Common myeloid progenitor, CD34-positive (primary cell): ENCODE results near the gene CDH22.

Experiments
- CTCF ChIA-PET: fragments of 350-600 bp; sonication (Branson Sonifier 250); formaldehyde crosslinking; loops from one replicate; lab custom pipeline; 2021; ENCODE audit warnings: antibody characterized with exemption; lab: Charles Lee
- POLR2A ChIA-PET: fragments of 350-600 bp; sonication (Branson Sonifier 250); formaldehyde crosslinking; loops from one replicate; lab custom pipeline; 2021; ENCODE audit warnings: antibody characterized with exemption; lab: Charles Lee
- DNase-seq, 3 donors: peaks; one replicate each; pipeline versions ENCODE4 v3.0.0 to v3.0.0-alpha.2; 2013
- H3K27ac ChIP-seq, 2 experiments: 1 replicate in 1 of 2; 2 replicates in 1 of 2; pipeline ENCODE4 v1.7.0; 2013; ENCODE audit warnings: inconsistent platforms in 2 of 2, low read length in 2 of 2, mild to moderate bottlenecking in 2 of 2, low read depth in 1 of 2, moderate library complexity in 1 of 2; ENCODE audit not compliant: severe bottlenecking in 2 of 2, insufficient read depth in 1 of 2, poor library complexity in 1 of 2
- H3K27me3 ChIP-seq, 5 experiments: replicated peaks in 2 of 5; 1 replicate in 3 of 5; 2 replicates in 2 of 5; pipeline versions ENCODE4 v1.6.1 to v1.7.0; 2013; ENCODE audit warnings: low read length in 4 of 5, mild to moderate bottlenecking in 2 of 5, moderate library complexity in 2 of 5, inconsistent platforms in 1 of 5; ENCODE audit not compliant: insufficient read depth in 5 of 5, control insufficient read depth in 4 of 5
- H3K36me3 ChIP-seq, 4 experiments: 1 replicate in 2 of 4; 2 replicates in 2 of 4; pipeline versions ENCODE4 v1.6.1 to v1.7.0; 2013; ENCODE audit warnings: low read length in 3 of 4, control low read depth in 1 of 4, mild to moderate bottlenecking in 1 of 4; ENCODE audit not compliant: control insufficient read depth in 4 of 4, insufficient read depth in 4 of 4
- H3K4me1 ChIP-seq, 4 experiments: 1 replicate in 3 of 4; 2 replicates in 1 of 4; pipeline versions ENCODE4 v1.6.1 to v1.7.1; 2013; ENCODE audit warnings: low read length in 3 of 4, mild to moderate bottlenecking in 3 of 4, control low read depth in 1 of 4, inconsistent platforms in 1 of 4, moderate library complexity in 1 of 4; ENCODE audit not compliant: control insufficient read depth in 4 of 4, insufficient read depth in 4 of 4; ENCODE audit errors: control extremely low read depth in 1 of 4
- H3K4me3 ChIP-seq, 7 experiments: 1 replicate in 4 of 7; 2 replicates in 3 of 7; pipeline versions ENCODE4 v1.5.1 to v1.7.0; 2013; ENCODE audit warnings: mild to moderate bottlenecking in 7 of 7, low read length in 6 of 7, moderate library complexity in 6 of 7, inconsistent platforms in 2 of 7, low read depth in 2 of 7, control low read depth in 1 of 7; ENCODE audit not compliant: insufficient read depth in 4 of 7, control insufficient read depth in 1 of 7; ENCODE audit errors: extremely low read depth in 1 of 7
- H3K9me3 ChIP-seq, 5 experiments: 1 replicate in 4 of 5; 2 replicates in 1 of 5; pipeline versions ENCODE4 v1.6.1 to v1.7.1; 2013; ENCODE audit warnings: low read length in 4 of 5, mild to moderate bottlenecking in 2 of 5, inconsistent platforms in 1 of 5, low read depth in 1 of 5, moderate library complexity in 1 of 5; ENCODE audit not compliant: control insufficient read depth in 4 of 5, insufficient read depth in 2 of 5; ENCODE audit errors: control extremely low read depth in 1 of 5
- WGBS: methylation state at CpG from one replicate; pipeline ENCODE4 v1.1.5; 2013; ENCODE audit not compliant: insufficient coverage; 5-methylcytosine and 5-hydroxymethylcytosine counted together

CDH22 gene

DNA sequence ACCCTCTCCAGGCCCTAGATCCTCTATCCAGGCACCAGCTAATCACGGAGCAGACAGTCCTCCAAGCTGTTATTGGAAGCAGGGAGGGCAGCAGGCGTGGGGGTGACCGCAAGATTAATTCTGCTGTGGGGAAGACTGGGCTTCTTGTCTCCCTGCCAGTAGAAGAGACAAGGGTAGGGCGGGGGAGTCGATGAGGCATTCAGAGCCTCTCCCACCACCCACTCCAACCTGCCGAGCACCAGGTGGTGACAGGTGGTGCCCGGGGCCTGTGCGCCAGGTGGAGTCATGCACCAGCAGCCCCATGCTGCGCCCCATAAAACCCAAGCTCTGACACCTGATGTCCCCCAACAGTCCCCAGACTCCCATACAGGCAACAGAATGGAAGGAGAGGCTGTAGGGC is 89.6 kb downstream of the CDH22 start:
- no peaks in the 10 kb centered on the region for H3K36me3 ChIP-seq
- no peaks in the 10 kb centered on the region for H3K9me3 ChIP-seq
- POLR2A ChIA-PET = no interaction called here
- no peaks in the 10 kb centered on the region for H3K4me1 ChIP-seq
- peaks cover 0 to 10% (median 4%) of the 10 kb centered on the region in 5 experiments for H3K27me3 ChIP-seq
- no peak overlapping the region for H3K27ac ChIP-seq
- no peak for DNase-seq
- H3K4me3 ChIP-seq = no peak overlapping the region
- CTCF ChIA-PET = no interaction called here
- 87% methylated on average over 6 of the region's 9 CpGs for WGBS

DNA sequence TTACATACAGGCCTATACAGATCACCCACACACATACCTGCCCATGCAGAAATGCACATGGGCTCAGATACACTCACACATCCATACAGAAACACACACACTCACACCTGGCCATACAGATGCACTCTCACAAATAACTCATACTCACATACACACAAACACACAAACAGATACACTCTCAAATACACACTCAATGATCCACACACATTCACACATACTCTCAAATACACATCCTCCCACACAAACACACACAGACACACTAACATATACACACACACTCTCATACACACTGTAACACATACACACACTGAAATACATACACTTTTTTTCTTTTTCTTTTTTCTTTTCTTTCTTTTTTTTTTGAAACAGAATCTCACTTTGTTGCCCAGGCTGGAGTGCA is 90.7 kb downstream of the CDH22 start:
- Histone ChIP-seq H3K36me3 (no peaks in the 10 kb centered on the region), H3K9me3 (no peaks in the 10 kb centered on the region), H3K4me3 (no peak overlapping the region), H3K4me1 (no peaks in the 10 kb centered on the region), H3K27ac (no peak overlapping the region), H3K27me3 (peaks cover 0 to 10% (median 5%) of the 10 kb centered on the region in 5 experiments)
- DNase-seq = no peak
- ChIA-PET POLR2A (no interaction called here), CTCF (no interaction called here)

DNA sequence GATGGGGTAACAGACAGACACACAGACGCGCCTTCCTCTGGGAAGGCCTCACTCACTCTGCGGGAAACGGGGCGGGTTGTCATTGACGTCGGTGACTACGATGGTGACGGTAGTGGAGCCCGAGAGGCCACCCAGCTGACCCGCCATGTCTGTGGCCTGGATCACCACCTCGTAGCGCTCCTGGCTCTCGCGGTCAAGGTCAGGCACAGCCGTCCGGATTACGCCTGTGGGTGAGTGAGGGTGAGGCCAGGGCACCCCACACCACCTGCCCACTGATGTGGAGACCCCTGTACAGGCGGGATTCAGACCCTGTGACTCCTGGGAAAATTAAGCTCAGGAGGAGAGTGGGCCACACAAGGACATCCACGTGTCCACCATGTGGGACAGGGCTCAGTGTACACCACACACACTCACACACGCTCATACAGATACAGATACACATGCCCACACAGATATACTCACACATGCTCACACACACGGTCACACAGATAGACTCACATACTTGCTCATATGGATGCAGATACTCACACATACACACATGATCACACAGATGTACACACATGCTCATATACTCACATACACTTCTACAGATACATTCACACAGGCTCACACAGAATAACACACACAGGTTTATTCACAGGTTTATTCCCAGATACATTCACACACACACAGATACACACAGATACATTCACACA is 91.4 kb downstream of the CDH22 start:
- H3K9me3 ChIP-seq = no peaks in the 10 kb centered on the region
- 95% methylated on average over 19 of the region's 22 CpGs for WGBS
- POLR2A ChIA-PET = no interaction called here

DNA sequence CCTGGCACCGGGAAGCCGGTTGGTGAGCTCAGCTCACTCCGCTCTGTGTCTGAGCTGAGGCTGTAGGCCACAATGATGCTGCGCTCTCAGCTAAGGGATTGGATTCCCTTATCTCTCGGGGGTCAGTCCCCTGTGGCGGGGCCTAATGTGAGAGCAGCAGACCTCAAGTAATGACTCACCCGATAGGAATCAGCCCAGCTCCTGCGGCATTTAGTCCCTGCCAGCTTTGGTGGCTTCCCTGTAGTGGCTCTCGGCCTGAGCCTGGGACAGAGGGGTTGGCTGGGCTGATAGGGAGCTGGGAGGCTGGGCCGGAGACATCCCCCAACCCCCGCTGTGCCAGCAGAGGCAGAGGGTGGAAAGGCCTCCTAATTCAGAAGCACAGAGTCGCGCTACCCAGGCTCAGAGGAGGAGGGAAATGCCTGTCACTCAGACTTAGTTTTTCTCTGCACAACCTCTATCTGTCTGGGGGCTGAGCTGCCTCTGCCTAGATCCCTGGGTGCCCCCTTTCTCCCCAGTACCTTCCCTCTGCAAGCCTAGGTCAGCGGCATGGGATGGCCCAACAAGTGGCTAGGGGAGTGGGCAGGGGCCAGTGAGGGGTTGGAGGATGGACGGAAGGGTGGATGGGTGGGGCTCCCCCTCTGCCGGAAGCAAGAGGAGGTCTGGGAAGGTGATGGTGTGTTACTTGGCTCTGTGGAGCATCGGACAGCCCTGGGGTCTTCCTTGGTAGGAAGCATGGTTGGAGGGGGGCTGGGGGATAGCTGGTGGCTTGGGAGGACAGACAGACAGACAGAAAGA is 92.2 kb downstream of the CDH22 start:
- Histone ChIP-seq H3K4me3 (no peak overlapping the region), H3K27ac (no peak overlapping the region), H3K4me1 (no peaks in the 10 kb centered on the region), H3K9me3 (no peaks in the 10 kb centered on the region), H3K27me3 (peaks cover 0 to 25% (median 6%) of the 10 kb centered on the region in 5 experiments), H3K36me3 (no peaks in the 10 kb centered on the region)
- 73% methylated on average over 11 of the region's 17 CpGs for WGBS
- ChIA-PET CTCF (no interaction called here), POLR2A (no interaction called here)
- DNase-seq = peak; percentile 60 to 85 (median 74)

More for the DNA sequence above, 91.4 kb downstream of the CDH22 start:
- no peaks in the 10 kb centered on the region for H3K4me1 ChIP-seq
- no peak overlapping the region for H3K27ac ChIP-seq
- peaks cover 0 to 17% (median 6%) of the 10 kb centered on the region in 5 experiments for H3K27me3 ChIP-seq
- CTCF ChIA-PET = no interaction called here
- no peak for DNase-seq
- no peaks in the 10 kb centered on the region for H3K36me3 ChIP-seq
- H3K4me3 ChIP-seq = no peak overlapping the region

DNA sequence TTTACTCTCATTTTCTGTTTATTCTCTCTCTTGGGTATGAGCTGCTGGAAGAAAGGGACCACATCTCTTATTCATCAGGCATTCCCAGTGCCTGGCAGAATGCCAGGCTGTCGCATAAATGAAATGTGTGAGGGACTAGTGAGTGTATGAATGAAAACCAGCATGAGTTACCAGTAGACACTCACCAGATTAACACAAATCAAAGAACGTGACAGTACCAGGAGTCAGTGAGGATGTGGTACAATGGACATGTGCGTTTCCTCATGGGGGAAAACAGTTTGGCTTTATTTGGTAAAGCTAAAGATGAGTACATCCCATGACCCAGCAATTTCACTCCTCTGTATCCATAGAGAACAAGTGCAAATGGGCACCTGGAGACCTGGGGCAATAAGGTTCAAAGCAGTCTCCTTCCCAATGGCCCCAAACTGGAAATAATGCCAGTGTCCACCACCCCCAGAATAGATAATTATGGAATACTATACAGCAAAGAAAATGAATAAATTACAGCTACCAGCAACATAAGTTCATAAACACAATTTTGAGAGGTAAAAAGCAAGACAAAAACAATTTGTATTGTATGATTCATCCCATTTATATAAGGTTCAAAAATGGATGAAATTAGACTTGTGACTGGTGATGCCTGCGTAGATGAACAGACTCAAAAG is 93.3 kb downstream of the CDH22 start:
- H3K27ac ChIP-seq = no peak overlapping the region
- H3K9me3 ChIP-seq = no peaks in the 10 kb centered on the region
- no peak for DNase-seq
- WGBS = 100% methylated on average over 1 of the region's 4 CpGs
- H3K27me3 ChIP-seq = peaks cover 0 to 36% (median 10%) of the 10 kb centered on the region in 5 experiments
- CTCF ChIA-PET = no interaction called here
- POLR2A ChIA-PET = no interaction called here
- no peaks in the 10 kb centered on the region for H3K36me3 ChIP-seq
- no peaks in the 10 kb centered on the region for H3K4me1 ChIP-seq
- H3K4me3 ChIP-seq = no peak overlapping the region

DNA sequence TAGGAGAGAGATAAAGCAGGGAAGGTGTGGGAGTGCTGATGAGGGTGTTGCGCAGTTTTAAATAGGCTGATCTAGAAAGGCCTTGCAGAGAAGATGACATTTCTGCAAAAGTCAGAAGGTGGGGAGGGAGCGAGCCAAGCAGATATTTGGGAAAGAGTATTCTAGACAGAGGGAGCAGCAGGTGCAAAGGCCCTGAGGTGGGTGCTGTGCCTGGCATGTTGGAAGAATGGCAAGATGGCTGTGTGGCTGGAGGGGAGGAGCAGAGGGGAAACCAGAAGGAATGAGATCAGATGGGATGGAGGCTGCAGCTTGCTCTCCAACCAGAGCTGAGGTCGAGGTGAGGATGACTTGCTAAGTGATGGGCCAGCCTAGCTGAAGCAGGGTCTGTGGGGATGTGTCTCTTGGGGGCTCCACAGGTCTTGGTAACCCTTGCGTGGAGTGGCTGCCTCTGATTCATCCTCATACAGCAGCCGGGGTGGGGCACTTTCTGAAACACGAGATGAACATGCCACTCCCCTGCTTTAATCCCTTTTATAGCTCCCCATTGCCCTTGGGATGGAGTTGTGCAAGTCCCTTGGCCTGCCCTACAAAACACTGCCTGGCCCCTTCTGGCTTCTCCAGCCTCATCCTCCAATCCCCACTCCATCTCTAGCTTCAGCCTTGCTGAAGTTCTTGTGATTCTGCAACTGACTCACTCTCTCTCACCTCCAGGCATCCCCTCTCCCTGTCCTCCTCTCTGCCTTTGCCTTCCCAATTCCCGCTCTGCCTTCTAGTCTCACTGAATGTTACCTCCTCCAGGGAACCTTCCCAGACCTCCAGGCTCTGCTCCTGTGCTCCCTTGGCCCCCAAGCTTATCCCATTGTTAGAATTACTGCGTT is 94.1 kb downstream of the CDH22 start:
- Histone ChIP-seq H3K4me1 (no peaks in the 10 kb centered on the region), H3K36me3 (no peaks in the 10 kb centered on the region), H3K27me3 (peaks cover 0 to 44% (median 12%) of the 10 kb centered on the region in 5 experiments), H3K4me3 (no peak overlapping the region), H3K27ac (no peak overlapping the region), H3K9me3 (no peaks in the 10 kb centered on the region)
- 84% methylated on average over 5 of the region's 8 CpGs for WGBS
- POLR2A ChIA-PET = no interaction called here
- no peak for DNase-seq
- CTCF ChIA-PET = interaction anchor here (1.2 kb wide), 1 partner anchor 23 kb away, joined by 3 read pairs; no protein-coding TSS in a partner anchor
